K562 (cell line): Measurements from ENCODE around the gene DYNC2LI1. TPM values are rescaled to one million over a fixed set of nuclear protein-coding genes. Genes with fewer than 3 reads are reported as not detected.

Source experiments
- ATAC-seq: fragments of 200-7000 bp; cut with Tn5 transposase; 3 replicates; pipeline ENCODE4 v1.9.1; 2020; ENCODE audit warnings: moderate library complexity
- BruUV-seq: library from RNA; stranded (reverse); fragments of 400-500 nt; replicated peaks from 2 replicates; lab custom pipeline; 2021; lab: Mats Ljungman, UMichigan
- CTCF ChIA-PET: fragments of 300-600 bp; formaldehyde crosslinking; extraction: SDS; loops from one replicate; lab custom pipeline; 2021; ENCODE audit warnings: low intra/inter-chr PET ratio; lab: Yijun Ruan, JAX
- POLR2A ChIA-PET: fragments of 300-600, 350-650 bp; sonication (Branson Sonifier 250); formaldehyde crosslinking; extraction: SDS; loops from one replicate; lab custom pipeline; 2021; ENCODE audit warnings: antibody characterized with exemption, inconsistent platforms; lab: Yijun Ruan, JAX
- DNase-seq, 4 experiments: peaks; one replicate each; pipeline versions ENCODE4 v3.0.0 to v3.0.0-alpha.2; 2011 to 2018; ENCODE audit warnings: low spot score in 3 of 4, mixed read lengths in 3 of 4; ENCODE audit errors: extremely low read depth in 1 of 4
- FAIRE-seq: peaks from 2 replicates; lab custom pipeline; 2011; peaks lifted over from hg19 to GRCh38; lab: Jason Lieb, UNC
- H2AFZ ChIP-seq: 2 replicates; pipeline ENCODE4 v1.6.0; 2011; ENCODE audit warnings: low read depth, low read length, control low read depth, inconsistent platforms
- H3K27ac ChIP-seq: fragments of 200-600 bp; 3 replicates; pipeline ENCODE4 v1.8.0; 2011; ENCODE audit warnings: low read depth, mild to moderate bottlenecking, control low read depth, inconsistent platforms, low read length, moderate library complexity, mixed read lengths; ENCODE audit errors: extremely low read depth
- H3K27me3 ChIP-seq, 2 experiments: fragments of 300-600 bp in 1 of 2; 2 replicates in 1 of 2; 3 replicates in 1 of 2; pipeline versions ENCODE4 v1.6.0 to v1.8.0; 2011; ENCODE audit warnings: inconsistent platforms in 2 of 2, low read length in 2 of 2, mild to moderate bottlenecking in 1 of 2, mixed read lengths in 1 of 2, moderate library complexity in 1 of 2; ENCODE audit not compliant: control insufficient read depth in 2 of 2, insufficient read depth in 2 of 2
- H3K36me3 ChIP-seq: fragments of 300-600 bp; 3 replicates; pipeline ENCODE4 v1.8.0; 2011; ENCODE audit warnings: mild to moderate bottlenecking, low read length, inconsistent platforms; ENCODE audit not compliant: control insufficient read depth, insufficient read depth
- H3K4me1 ChIP-seq, 2 experiments: fragments of 200-600 bp in 1 of 2; replicated peaks in 1 of 2; 2 replicates in 1 of 2; 3 replicates in 1 of 2; pipeline versions ENCODE4 v1.5.1 to v1.8.0; 2011; ENCODE audit warnings: inconsistent platforms in 2 of 2, low read length in 2 of 2, mild to moderate bottlenecking in 1 of 2, mixed read lengths in 1 of 2, moderate library complexity in 1 of 2; ENCODE audit not compliant: control insufficient read depth in 2 of 2, insufficient read depth in 2 of 2
- H3K4me2 ChIP-seq: 2 replicates; pipeline ENCODE4 v1.6.1; 2011; ENCODE audit warnings: low read length, control low read depth, inconsistent platforms, mixed read lengths; ENCODE audit not compliant: insufficient read depth
- H3K4me3 ChIP-seq: fragments of 200-600 bp; sonication (generic), shearing (Covaris generic); 2 replicates; pipeline ENCODE4 v1.5.1; 2016; ENCODE audit warnings: control low read depth, inconsistent platforms
- H3K79me2 ChIP-seq: fragments of 200-600 bp; 3 replicates; pipeline ENCODE4 v1.8.0; 2011; ENCODE audit warnings: low read length, inconsistent platforms; ENCODE audit not compliant: control insufficient read depth, insufficient read depth
- H3K9ac ChIP-seq, 2 experiments: 2 replicates each; pipeline versions ENCODE4 v1.6.0 to v1.6.1; 2011; ENCODE audit warnings: low read depth in 2 of 2, low read length in 2 of 2, control low read depth in 1 of 2, inconsistent platforms in 1 of 2, mild to moderate bottlenecking in 1 of 2, mixed read lengths in 1 of 2; ENCODE audit not compliant: insufficient read depth in 1 of 2
- H3K9me1 ChIP-seq: one replicate; pipeline ENCODE4 v1.6.0; 2011; ENCODE audit warnings: inconsistent platforms, mild to moderate bottlenecking, low read length, moderate library complexity; ENCODE audit not compliant: control insufficient read depth, insufficient read depth
- H3K9me3 ChIP-seq: replicated peaks from 2 replicates; pipeline ENCODE4 v1.5.1; 2011; ENCODE audit warnings: low read depth, low read length, inconsistent platforms; ENCODE audit not compliant: control insufficient read depth, insufficient read depth
- H4K20me1 ChIP-seq: replicated peaks from 2 replicates; pipeline ENCODE4 v1.6.1; 2011; ENCODE audit warnings: low read length, inconsistent platforms, mixed read lengths; ENCODE audit not compliant: control insufficient read depth, insufficient read depth
- ETV5 ChIP-seq: sonication (generic); formaldehyde crosslinking; IDR thresholded peaks from 2 replicates; pipeline ENCODE4 v1.4.0; 2020; ENCODE audit warnings: low read depth, mild to moderate bottlenecking, missing genetic modification reagents
- NKRF ChIP-seq: fragments of 450-650 bp; IDR thresholded peaks from 2 replicates; pipeline ENCODE4 v1.6.1; 2016; ENCODE audit warnings: borderline replicate concordance
- ZNF280A ChIP-seq: fragments of 450-650 bp; IDR thresholded peaks from 2 replicates; pipeline ENCODE4 v1.6.1; 2018; ENCODE audit warnings: mild to moderate bottlenecking, low read depth; ENCODE audit not compliant: partially characterized antibody
- ZNF511 ChIP-seq: sonication (generic); formaldehyde crosslinking; IDR thresholded peaks from 2 replicates; pipeline ENCODE4 v1.8.0; 2022; ENCODE audit warnings: mild to moderate bottlenecking, missing genetic modification reagents
- WGBS: fragments of 100-300 bp; shearing (Covaris generic); methylation state at CpG from one replicate; pipeline ENCODE4 v1.1.6; 2016; ENCODE audit warnings: low coverage, mixed read lengths; ENCODE audit not compliant: insufficient coverage; ENCODE audit errors: missing lambda C conversion rate; 5-methylcytosine and 5-hydroxymethylcytosine counted together
- in situ Hi-C: fragments of 300-500 bp; cut with MboI; formaldehyde crosslinking; loops from 4 replicates; pipeline ENCODE4 v1.15.0; 2018; ENCODE audit warnings: inconsistent platforms, mixed read lengths
- intact Hi-C: fragments of 100-400 bp; cut with micrococcal nuclease; formaldehyde crosslinking; loops from 2 replicates; pipeline ENCODE4 v1.14.2; 2022
- polyA plus RNA-seq, 8 experiments: library from polyadenylated mRNA; depleted of rRNA in 4 of 8; stranded (reverse) in 5 of 8; unstranded in 3 of 8; fragments of >200 nt; fragmentation: Nextera tagmentation in 2 of 8; fragmentation: Illumina TruSeq in 1 of 8; extraction: Ambion mirVana in 2 of 8; extraction: Trizol in 1 of 8; gene quantifications; 2 replicates each; pipeline versions ENCODE4 v1.2.1 to v1.2.3, GENCODE V29; 2011 to 2014; ENCODE audit warnings: inconsistent platforms in 1 of 8, missing spikeins in 1 of 8
- total RNA-seq, 7 experiments: library from RNA; depleted of rRNA in 6 of 7; stranded (reverse); fragments of >200 nt in 6 of 7; fragmentation: Illumina TruSeq in 2 of 7; extraction: Trizol in 2 of 7; gene quantifications; 2 replicates each; pipeline versions ENCODE4 v1.2.1 to v1.2.3, GENCODE V29; 2011 to 2021; ENCODE audit warnings: low replicate concordance in 1 of 7
- TF ChIP-seq, protein P1 (sequence below): fragments of 250-450 bp; sonication (Bioruptor Pico); IDR thresholded peaks from 2 replicates; pipeline ENCODE4 v1.6.1; 2021; ENCODE audit warnings: mild to moderate bottlenecking

Gene DYNC2LI1
- total and polyA plus RNA-seq, 9 of the 15 experiments (the other 6 are each of a cell fraction or from before 2014, with no cell fraction given) = 12.5 to 42.2 (median 25.8) TPM

DNA sequence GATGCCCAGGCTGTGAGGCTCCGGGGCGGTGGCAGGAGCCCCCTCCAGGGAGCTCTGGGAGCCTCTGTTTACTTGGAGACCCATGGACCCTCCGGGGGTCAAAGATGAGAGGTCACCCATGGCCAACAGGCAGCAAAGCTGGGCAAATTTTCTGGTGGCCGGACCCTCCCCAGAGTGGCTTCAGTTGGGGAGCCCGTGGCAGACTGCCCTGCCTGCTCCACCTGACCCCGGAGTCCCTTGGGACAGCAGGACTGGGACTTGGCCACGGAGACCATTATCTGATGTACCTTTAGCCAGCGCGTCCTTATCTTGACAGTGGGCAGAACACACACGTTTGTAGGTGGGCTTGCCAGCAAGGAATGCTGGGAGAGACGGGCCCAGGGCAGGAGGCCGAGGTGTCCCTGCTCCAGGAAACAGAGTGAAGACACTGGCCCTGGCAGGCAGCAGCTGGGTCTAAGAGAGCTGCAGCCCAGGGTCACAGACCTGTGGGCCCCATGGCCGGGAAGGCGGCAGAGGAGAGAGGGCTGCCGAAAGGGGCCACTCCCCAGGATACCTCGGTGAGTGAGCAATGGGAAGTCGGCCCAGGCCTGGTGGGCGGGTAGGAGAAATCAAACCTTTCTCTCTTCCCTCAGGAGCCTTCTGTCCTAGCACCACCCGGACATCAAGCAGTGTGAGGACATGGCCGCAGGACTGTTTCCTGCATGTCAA lies 64.9 kb downstream of the DYNC2LI1 start, which contains the start of the genes ABCG5 and ABCG8:
Gene ABCG5, minus strand, starts transcription at position 280 of the 708 bp plus-strand sequence. Its CDS starts 160 bp downstream, at position 120.
Gene ABCG8, plus strand, starts transcription at position 412 of the 708 bp plus-strand sequence. Its CDS starts 83 bp downstream, at position 495.
- no peaks in the 10 kb centered on the region for H3K9me3 ChIP-seq
- ChIA-PET CTCF (no interaction called here), POLR2A (interaction anchor here (0.6 kb wide), 1 partner anchor 1028 kb away, joined by 5 read pairs; no protein-coding TSS in a partner anchor)
- 22% methylated on average over 20 of the region's 20 CpGs for WGBS
- no peak within 1 kb of the TSS for H3K4me3 ChIP-seq
- no TSS peak for BruUV-seq
- ATAC-seq (peak; percentile 35), FAIRE-seq (no peak), DNase-seq (no peak)
- no peak within 1 kb of the TSS for H3K27ac ChIP-seq
- H3K79me2 ChIP-seq = no peaks in the 10 kb centered on the region
- no peak within 1 kb of the TSS for H3K4me2 ChIP-seq
- peaks cover 36 to 54% of the 10 kb centered on the region in 2 experiments for H3K27me3 ChIP-seq
- H3K9ac ChIP-seq = peak within 1 kb of the TSS in 1 of 2 experiments; percentile 33; a peak in 1 of 4 replicates
- H3K9me1 ChIP-seq = no peaks in the 10 kb centered on the region
- no peak for TF ChIP-seq ZNF280A
- TF ChIP-seq ETV5 (CRISPR knock-in tag) = no peak
- TF ChIP-seq NKRF = no peak
- TF ChIP-seq ZNF511 (CRISPR knock-in tag) = no peak
- TF ChIP-seq, protein P1, sequence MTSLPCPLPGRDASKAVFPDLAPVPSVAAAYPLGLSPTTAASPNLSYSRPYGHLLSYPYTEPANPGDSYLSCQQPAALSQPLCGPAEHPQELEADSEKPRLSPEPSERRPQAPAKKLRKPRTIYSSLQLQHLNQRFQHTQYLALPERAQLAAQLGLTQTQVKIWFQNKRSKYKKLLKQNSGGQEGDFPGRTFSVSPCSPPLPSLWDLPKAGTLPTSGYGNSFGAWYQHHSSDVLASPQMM = no peak
- H4K20me1 ChIP-seq = no peaks in the 10 kb centered on the region
- in situ Hi-C loops (no loop called here), intact Hi-C loops (no loop called here)
- no peak within 1 kb of the TSS for H2AFZ ChIP-seq
- no peaks in the 10 kb centered on the region for H3K36me3 ChIP-seq
- H3K4me1 ChIP-seq = peaks cover 2 to 10% of the 10 kb centered on the region in 2 experiments; a peak in 3 of 5 replicates
